ENCODE measurements around the gene BICRAL.
"Not testable (repeated sequence)": the region's sequence is repeated elsewhere in the genome, so short reads cannot be mapped to it uniquely, and the experiment has no call there.

BICRAL gene

GRCh38 chr6:42781796-42782688 lies at the start of gene BICRAL:
Gene BICRAL, plus strand, starts transcription at chr6:42782052. Its CDS starts 39,971 bp downstream, at chr6:42822023.
- peak; percentile 64 for DNase-seq (ENCODE audit: low read depth)

GRCh38 chr6:42733867-42734481 lies 47.9 kb upstream of the BICRAL start:
- not testable (repeated sequence) for DNase-seq (ENCODE audit: low read depth)

- no peak for DNase-seq (ENCODE audit: low read depth)
Measured at GRCh38 chr6:42735976-42736375, 45.9 kb upstream of the BICRAL start.

GRCh38 chr6:42740725-42741124 lies 41.1 kb upstream of the BICRAL start:
- DNase-seq (ENCODE audit: low read depth), result no peak

- no peak for DNase-seq (ENCODE audit: low read depth)
Measured at GRCh38 chr6:42742116-42742894, 39.5 kb upstream of the BICRAL start.

- no peak for DNase-seq (ENCODE audit: low read depth)
Measured at GRCh38 chr6:42744351-42744893, 37.4 kb upstream of the BICRAL start.

GRCh38 chr6:42745083-42745639 lies 36.7 kb upstream of the BICRAL start:
- DNase-seq (ENCODE audit: low read depth), result no peak

- DNase-seq (ENCODE audit: low read depth), result peak; percentile 94
Measured at GRCh38 chr6:42745640-42746462, 36.0 kb upstream of the BICRAL start, which contains the start of gene TBCC. Gene TBCC, minus strand, starts transcription at chr6:42746103. Its CDS starts 30 bp downstream, at chr6:42746073.

- peak; percentile 70 for DNase-seq (ENCODE audit: low read depth)
Measured at GRCh38 chr6:42746463-42747391, 35.1 kb upstream of the BICRAL start.

GRCh38 chr6:42748203-42748898 lies 33.5 kb upstream of the BICRAL start:
- DNase-seq (ENCODE audit: low read depth), result no peak

GRCh38 chr6:42751055-42751454 lies 30.8 kb upstream of the BICRAL start:
- no peak for DNase-seq (ENCODE audit: low read depth)

- DNase-seq (ENCODE audit: low read depth), result no peak
Measured at GRCh38 chr6:42754759-42755158, 27.1 kb upstream of the BICRAL start.

GRCh38 chr6:42756722-42757121 lies 25.1 kb upstream of the BICRAL start:
- no peak for DNase-seq (ENCODE audit: low read depth)

GRCh38 chr6:42758756-42759430 lies 23.0 kb upstream of the BICRAL start:
- no peak for DNase-seq (ENCODE audit: low read depth)

GRCh38 chr6:42761287-42762067 lies 20.4 kb upstream of the BICRAL start:
- no peak for DNase-seq (ENCODE audit: low read depth)

GRCh38 chr6:42762426-42762859 lies 19.4 kb upstream of the BICRAL start:
- DNase-seq (ENCODE audit: low read depth), result no peak

GRCh38 chr6:42762950-42763349 lies 18.9 kb upstream of the BICRAL start:
- DNase-seq (ENCODE audit: low read depth), result no peak

Data from T-helper 22 cell (primary cell).